Activated CD4-positive, alpha-beta T cell treated with anti-CD3 and anti-CD28 coated beads, Interleukin-2, amount 50 U/mL, for 24 hours (primary cell): ENCODE data around the gene CYP4A11.
"Not testable (repeated sequence)": the region's sequence is repeated elsewhere in the genome, so short reads cannot be mapped to it uniquely, and the experiment has no call there.

Experiments
- DNase-seq, 2 donors: peaks; one replicate each; pipeline ENCODE4 v3.0.0-alpha.2; 2020; ENCODE audit warnings: low read depth in 1 of 2, low spot score in 1 of 2

The CYP4A11 gene, protein sequence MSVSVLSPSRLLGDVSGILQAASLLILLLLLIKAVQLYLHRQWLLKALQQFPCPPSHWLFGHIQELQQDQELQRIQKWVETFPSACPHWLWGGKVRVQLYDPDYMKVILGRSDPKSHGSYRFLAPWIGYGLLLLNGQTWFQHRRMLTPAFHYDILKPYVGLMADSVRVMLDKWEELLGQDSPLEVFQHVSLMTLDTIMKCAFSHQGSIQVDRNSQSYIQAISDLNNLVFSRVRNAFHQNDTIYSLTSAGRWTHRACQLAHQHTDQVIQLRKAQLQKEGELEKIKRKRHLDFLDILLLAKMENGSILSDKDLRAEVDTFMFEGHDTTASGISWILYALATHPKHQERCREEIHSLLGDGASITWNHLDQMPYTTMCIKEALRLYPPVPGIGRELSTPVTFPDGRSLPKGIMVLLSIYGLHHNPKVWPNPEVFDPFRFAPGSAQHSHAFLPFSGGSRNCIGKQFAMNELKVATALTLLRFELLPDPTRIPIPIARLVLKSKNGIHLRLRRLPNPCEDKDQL

DNA sequence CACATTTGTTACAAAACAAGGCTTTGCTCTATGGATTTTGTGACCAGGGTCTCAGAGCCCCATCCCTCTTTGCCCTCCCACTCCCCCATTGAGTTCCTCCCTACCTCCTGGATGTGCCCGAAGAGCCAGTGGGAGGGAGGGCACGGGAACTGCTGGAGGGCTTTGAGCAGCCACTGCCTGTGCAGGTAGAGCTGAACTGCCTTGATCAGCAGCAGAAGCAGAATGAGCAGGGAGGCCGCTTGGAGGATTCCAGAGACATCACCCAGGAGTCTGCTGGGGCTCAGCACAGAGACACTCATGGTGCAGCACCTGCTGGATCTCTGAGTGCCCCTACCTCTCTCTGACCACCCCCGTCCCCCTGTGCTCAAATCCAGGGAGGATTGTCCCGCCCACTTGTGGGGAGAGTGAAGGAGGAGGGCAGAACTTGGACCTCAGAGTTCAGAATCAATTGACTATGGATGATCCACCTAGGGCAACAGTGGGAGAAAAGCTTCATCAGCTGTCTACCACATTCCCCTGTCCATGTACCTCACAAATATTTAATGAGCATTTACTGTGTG, at the start of gene CYP4A11:
Gene CYP4A11 (minus strand): TSS at position 342 of the 560 bp plus-strand sequence. CDS start 43 bp downstream, at position 299.
- DNase-seq: no peak

DNA sequence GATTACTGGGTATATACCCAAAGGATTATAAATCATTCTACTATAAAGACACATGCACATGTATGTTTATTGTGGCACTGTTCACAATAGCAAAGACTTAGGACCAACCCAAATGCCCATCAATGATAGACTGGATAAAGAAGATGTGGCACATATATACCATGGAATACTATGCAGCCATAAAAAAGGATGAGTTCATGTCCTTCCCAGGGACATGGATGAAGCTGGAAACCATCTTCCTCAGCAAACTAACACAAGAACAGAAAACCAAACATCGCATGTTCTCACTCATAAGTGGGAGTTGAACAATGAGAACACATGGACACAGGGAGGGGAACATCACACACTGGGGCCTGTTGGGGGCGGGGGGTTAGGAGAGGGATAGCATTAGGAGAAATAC, 49.3 kb upstream of the CYP4A11 start:
- DNase-seq: not testable (repeated sequence)

DNA sequence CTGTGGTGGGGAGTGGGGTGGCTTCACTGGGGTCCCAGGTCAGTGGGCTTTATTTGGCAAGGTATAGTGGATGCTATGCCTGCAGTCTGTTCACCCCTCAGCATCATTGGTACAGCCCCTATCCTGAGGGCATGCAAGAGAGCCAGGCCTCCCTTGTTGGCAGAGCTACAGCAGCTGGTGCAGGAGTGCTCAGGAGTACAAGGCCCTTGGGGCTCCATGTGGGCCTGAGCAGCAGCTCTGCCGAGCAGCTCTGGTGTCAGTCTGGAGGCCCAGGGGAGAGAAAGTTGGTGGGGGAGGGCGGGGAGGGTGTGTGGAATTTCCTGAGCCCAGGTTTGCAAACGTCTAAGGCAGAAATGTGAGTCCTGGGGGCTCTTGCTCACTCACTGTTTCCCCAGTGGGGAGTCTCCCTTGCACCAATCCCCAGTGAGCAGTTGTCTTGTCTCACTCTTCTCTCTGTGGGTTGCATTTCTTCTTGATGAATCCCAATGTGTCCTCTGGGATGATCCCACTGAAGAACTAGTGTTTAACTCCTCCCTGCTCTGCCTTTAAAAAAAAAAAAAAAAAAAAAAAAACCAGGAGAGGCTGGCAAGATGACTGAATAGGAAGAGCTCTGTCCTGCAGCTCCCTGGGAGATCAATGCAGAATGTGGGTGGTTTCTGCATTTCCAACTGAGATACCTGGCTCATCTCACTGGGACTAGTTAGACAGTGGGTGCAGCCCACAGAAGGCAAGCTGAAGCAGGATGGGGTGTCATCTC, 42.7 kb upstream of the CYP4A11 start:
- no peak for DNase-seq

DNA sequence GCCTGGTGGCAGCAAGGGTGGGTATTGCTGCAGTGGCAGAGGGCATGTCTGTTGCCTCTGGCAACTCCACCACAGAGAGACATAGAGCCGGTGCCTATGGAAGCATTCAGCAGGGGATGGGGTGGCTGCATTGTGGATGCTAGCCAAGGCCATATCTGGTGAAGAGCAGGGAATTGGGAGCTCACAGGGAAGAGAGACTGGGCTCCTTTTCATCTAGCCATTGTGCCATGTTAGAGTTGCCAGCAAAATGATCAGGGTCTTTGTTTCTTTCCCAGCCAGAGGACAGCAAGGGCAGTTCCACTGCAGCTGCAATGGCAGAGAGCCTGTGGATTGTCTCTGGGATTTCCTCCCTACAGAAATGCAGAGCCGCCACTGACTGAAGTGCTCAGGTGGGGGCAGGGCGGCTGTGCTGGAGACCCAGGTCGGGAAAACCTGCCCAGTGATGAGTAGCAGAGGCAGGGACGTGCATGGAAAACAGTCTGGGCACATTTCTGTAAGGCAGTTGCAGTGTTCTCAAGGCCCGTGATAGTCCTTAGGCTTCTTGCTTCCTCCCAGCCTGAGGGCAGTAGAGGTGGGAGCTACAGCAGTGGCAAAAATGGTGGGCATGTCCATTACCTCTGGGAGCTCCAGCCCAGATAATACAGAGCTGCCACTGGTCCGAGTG, 42.0 kb upstream of the CYP4A11 start:
- no peak for DNase-seq

DNA sequence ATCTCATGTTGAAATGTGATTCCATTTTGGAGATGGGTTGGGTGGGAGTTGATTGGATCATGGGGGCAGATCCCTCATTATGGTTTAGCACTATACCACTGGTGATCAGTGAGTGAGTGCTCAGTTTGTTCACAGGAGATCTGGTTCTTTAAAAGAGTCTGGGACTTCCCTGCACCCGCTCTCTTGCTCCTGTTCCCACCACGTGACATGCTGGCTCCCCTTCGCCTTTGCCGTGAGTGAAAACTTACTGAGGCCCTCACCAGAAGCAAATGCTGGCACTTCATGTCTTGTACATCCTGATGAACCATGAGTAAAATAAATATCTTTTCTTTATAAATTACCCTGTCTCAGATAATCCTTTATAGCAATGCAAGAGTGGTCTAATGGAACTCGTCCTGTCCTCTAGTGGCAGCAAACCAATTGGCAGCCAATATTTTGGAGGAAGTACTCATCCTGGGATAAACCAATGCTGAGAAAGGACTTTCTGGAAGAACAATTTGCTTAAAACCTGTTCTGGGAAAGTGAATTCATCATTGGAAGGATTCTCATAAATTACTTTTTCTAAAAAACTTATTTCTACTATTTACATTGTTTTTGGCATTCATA, 27.8 kb upstream of the CYP4A11 start:
- no peak for DNase-seq

DNA sequence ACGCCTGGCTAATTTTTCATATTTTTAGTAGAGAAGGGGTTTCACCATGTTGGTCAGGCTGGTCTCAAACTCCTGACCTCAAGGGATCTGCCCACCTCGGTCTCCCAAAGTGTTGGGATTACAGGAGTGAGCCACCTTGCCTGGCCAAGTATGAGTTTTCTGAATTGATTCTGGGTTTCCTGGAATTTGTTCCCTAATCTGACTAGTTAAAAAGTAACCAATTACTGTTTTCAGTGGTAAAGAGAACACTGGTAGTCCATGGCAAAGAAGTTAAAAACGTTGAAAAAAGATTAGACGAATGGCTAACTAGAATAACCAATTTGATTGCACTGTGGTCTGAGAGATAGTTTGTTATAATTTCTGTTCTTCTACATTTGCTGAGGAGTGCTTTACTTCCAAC, 21.0 kb upstream of the CYP4A11 start:
- not testable (repeated sequence) for DNase-seq

DNA sequence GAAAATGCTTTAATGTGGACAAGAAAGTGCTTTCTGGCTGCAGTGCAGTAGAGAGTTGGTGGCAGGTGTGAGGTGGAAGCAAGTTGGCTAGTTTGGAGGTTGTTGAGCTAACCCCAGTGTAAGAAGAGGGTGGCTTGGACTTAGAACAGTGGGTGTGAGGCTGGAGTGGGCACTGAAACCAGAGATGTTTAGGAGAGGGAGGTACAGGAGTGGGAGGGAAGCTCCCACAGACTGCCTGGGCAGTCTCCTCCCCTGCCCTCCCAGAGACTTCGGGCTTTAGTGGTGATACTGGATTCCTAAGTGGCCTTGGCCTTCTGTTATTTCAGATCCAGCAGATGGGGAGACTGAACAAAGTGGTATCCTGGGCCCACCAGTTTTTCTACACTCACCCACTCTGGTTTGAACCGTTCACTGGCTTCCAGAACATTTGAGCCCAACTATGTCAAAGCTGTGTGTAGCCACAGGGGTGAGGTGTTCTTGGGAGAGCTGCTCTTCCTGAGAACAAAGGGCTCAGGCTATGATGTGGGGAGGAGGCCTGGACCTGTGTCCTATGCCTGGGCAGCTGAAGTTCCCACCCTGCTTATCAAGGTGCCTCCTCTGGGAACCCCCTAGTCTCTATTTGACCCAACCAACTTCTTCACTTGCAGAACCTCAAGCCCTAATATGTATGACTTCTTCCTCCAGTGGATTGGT, 19.9 kb upstream of the CYP4A11 start:
- no peak for DNase-seq

DNA sequence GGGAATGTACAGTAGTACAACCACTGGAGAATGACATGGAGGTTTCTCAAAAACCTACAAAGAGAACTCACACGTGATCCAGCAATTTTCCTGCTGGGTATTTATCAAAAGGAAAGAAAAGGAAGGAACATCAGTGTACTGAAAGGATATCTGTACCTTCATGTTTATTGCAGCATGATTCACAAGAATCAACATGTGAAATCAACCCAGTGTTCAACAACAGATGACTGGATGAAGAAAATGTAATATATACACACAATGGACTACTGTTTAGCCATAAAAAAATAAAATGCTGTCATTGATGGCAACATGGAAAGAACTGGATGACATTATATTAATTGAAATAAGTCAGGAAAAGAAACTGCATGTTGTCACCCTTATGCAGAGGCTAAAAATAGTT, 19.0 kb upstream of the CYP4A11 start:
- DNase-seq: no peak

DNA sequence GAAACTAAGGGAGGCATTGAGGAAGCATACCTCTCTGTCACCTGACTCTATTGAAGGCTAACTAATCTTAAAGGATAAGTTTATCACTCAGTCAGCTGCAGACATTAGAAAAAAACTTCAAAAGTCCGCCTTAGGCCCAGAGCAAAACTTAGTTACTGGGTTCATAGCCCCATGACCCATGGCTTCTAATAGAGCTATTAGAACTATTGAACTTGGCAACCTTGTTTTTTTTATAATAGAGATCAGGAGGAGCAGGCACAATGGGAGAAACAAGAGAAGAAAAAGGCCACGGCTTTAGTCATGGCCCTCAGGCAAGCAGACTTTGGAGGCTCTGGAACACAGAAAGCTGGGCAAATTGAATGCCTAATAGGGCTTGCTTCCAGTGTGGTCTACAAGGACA, 13.8 kb upstream of the CYP4A11 start:
- DNase-seq: not testable (repeated sequence)

DNA sequence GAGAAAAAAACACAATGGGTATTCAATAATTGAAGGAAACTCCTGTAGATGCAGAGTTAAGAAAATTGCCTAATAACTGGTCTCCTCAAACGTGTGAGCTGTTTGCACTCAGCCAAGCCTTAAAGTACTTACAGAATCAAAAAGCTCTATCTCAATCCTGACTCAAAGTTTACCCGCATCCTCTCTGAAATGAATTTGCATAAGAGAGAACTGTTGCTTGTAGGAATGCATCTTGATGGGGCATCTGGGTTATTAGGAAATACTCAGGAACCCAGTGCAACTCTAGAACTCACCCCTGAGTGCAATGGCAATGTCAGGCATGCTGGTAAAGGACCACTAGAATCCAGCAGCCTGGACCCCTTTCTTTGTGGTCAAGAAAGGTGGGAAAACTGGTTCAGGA, 12.6 kb upstream of the CYP4A11 start:
- DNase-seq: not testable (repeated sequence)

DNA sequence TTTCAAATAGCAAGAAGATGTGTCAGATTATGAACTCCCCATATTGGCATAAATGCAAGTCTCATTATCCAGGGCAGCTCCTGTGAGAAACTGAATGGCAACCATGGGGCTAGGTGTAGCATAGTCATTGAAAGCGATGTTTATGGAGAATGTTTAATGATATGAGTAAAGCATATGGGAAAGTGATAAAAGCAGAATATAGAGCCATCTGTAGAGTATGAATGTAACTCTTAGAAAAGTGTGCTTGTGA, 8.1 kb upstream of the CYP4A11 start:
- not testable (repeated sequence) for DNase-seq

DNA sequence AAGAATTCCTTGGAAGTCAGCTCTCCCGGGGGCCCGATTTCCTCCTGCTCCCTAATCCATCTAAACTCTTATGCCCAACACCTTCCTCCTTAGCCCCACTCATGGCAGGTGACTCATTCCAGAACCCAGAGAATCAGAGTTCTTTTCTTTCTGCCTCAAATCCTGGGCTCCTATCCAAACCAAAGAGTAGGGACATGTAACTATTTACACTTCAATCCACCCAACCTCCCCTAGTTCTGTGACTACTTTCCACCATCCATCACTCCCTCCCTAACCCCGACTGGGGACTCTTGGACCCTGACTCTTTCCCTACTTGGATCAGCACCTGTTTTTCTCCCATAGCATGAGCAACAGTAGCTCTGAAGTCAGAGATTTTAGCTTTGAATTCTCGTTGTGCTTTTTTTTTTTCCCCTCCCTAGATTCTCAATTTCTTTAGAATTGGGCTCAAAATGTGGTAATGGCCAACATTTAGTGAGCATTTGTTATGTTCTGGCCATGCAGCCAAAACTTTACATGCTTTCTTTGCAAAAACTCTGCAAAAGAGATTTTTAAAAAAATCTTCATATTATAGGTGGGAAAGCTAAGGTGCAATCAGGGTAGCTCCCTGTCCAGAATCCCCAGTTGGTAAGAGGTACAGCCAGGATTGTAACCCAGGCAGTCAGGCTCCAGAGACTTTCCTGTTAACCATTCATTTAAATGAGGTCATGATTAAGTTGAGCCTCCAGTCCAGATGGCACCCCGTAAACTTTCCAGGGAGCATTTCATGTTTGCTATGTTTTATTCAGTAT, 7.5 kb upstream of the CYP4A11 start:
- no peak for DNase-seq

DNA sequence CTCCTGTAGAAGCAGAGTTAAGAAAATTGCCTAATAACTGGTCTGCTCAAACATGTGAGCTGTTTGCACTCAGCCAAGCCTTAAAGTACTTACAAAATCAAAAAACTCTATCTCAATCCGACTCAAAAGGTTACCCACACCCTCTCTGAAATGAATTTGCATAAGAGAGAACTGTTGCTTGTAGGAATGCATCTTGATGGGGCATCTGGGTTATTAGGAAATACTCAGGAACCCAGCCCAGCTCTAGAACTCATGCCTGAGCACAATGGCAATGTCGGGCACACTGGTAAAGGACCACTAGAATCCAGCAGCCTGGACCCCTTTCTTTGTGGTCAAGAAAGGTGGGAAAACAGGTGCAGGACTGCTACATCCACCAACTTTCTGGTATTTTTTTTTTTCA, 6.4 kb upstream of the CYP4A11 start:
- not testable (repeated sequence) for DNase-seq

DNA sequence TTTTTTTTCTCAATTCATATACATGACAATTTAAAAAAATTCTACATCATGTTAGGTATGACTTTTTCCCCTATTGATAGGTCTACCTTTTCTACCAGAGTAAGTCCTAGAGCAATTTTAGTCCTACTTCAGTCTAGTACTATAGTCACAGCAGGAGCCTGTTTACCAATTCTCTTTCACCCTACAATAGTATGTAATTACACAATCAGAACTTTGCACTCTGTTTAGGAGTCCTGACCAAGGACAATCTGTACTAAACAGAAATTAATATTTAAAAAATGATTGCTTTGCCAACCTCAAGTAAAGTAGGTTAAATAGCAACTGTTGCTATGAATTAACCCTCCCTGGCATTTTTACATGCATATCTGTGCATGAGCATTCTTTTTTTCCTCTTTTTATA, 810 bp upstream of the CYP4A11 start:
- no peak for DNase-seq

DNA sequence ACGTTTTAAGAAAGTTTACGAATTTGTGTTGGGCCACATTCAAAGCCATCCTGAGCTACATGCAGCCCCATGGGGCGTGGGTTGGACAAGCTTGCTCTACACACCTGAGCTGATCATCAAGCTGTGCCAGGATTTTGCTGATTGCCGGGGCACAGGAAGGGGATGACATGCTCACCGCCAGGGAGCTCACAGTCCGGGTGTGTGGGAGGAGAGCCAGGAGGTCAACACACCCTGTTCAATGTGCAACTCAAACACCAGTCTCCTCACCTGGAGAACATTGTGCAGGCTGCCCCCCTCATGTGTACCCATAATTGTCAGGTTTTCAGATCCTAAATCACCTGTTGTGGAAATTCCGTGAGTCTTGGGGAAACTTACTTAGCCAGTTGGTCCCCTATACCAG, 969 bp downstream of the CYP4A11 start:
- DNase-seq: no peak

DNA sequence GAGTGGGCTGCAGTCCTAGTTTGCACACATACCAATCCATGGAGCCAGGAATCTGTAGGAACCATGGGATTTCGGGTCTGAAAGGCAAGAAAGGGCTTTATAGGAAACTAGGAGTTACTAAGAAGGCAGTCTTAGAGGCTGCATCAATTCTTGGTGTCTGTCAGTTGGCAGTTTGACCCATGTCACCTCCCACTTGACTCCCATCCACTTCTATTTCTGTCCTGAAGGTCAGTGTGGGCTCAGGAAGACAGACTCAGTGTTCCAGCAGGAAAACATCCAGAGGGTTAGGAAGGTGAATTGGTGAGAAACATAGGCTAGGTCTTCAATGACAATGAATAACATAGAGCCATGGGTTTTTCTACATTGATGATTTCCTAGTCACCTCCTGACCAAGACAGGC, 4.0 kb downstream of the CYP4A11 start:
- DNase-seq: no peak

DNA sequence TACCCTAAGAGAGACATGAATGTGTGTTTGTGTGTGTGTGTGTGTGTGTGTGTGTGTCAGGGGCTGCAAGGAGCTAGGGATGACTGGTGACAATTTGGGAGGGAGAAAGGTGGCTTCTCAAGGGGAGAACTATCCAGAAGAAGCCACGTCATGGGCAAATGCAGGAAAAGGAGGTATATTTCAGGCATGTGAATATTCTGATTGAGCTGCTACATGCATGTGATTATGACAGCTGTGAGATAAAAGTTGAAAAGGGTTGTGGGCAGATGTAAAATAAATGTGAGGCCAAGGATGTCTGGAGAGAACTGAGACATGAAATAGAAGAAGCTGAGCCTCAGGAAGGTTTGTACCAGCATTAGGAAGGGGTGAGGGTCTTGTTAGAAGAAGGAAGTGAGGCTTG, 4.5 kb downstream of the CYP4A11 start:
- DNase-seq: no peak

DNA sequence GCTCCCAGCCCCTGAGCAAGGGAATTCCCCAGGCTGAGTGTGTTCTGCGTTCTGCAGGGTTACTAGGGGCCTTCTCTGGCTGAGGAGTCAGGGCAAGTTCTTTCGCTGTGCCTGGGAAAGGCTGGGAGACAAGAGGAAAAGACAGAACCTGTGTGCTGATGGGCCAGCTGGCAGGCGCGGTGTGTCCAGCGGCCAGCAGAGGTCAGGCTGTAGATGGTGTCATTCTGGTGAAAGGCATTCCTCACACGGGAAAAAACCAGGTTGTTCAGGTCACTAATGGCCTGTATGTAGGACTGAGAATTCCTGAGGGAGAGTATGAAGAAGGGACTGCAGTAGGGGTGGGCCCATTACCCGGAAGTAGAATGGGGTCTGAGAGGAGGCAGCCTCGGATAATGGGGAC, 6.4 kb downstream of the CYP4A11 start:
- not testable (repeated sequence) for DNase-seq

DNA sequence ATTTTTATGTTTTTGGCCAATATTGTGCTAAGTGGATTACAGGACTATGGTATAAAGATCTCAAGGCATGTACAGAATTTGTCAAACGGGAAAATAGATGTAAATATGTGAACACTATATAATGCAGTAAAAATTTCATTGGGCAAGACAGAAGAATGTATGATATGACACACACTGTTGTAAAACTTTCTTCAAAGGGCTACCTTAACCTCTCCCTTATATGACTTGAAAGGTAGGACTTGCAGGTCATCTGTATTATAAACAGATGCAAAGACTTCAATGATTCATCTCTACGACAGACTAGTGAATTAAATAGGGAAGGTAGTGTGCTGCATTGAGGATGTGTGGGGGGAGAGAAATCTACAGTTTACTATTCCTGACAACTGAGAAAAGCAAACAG, 9.3 kb downstream of the CYP4A11 start:
- DNase-seq: not testable (repeated sequence)

DNA sequence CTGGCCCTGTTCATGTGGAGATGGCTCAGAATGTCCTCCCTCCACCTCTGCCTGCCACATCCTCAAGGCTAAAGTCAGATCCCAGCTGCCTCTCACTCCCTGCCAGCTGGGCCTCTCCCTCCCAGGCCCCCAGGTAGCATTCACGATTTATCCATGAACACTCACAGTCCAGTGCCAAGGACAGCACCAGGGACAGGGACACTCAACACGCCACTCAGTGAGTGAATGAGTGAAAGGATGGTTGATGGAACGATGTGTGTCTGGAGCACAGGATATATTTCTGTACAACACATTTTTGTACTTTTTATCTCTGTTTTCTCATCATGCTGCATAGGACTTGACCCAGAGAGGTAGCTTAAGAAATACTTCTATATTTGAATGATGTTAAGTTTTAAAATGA, 10.1 kb downstream of the CYP4A11 start:
- DNase-seq: no peak
